H1 (cell line): Measurements from ENCODE around the gene CAT.

Experiments used
- EZH2 ChIP-seq: fragments of 200-600 bp; sonication (generic); IDR thresholded peaks from 2 replicates; pipeline ENCODE4 v1.7.1; 2012; ENCODE audit warnings: low read depth, mild to moderate bottlenecking, moderate library complexity, low read length, inconsistent platforms; ENCODE audit not compliant: severe bottlenecking
- HDAC2 ChIP-seq, 2 experiments: fragments of 300-600 bp in 1 of 2; sonication (generic) in 1 of 2; IDR thresholded peaks; 2 replicates each; pipeline ENCODE4 v1.6.1; 2011 to 2012; ENCODE audit warnings: low read depth in 2 of 2, low read length in 2 of 2, mild to moderate bottlenecking in 2 of 2, moderate library complexity in 2 of 2, borderline replicate concordance in 1 of 2, inconsistent platforms in 1 of 2
- MAFK ChIP-seq: IDR thresholded peaks from 2 replicates; pipeline ENCODE4 v1.6.1; 2012; ENCODE audit warnings: low read depth, mild to moderate bottlenecking, improper control_type of control experiment, low read length
- NRF1 ChIP-seq: IDR thresholded peaks from 2 replicates; pipeline ENCODE4 v1.6.1; 2011; ENCODE audit warnings: mild to moderate bottlenecking, low read depth, low read length, improper control_type of control experiment
- POLR2AphosphoS5 ChIP-seq: IDR thresholded peaks from 2 replicates; pipeline ENCODE4 v1.6.1; 2011; ENCODE audit warnings: low read depth, low read length
- RAD21 ChIP-seq, 2 experiments: IDR thresholded peaks in 1 of 2; conservative IDR thresholded peaks in 1 of 2; 2 replicates each; pipeline ENCODE4 v1.6.1; 2011; ENCODE audit warnings: low read depth in 2 of 2, low read length in 2 of 2, improper control_type of control experiment in 1 of 2, inconsistent platforms in 1 of 2, mild to moderate bottlenecking in 1 of 2, moderate library complexity in 1 of 2
- SP1 ChIP-seq: IDR thresholded peaks from 2 replicates; pipeline ENCODE4 v1.6.1; 2011; ENCODE audit warnings: low read depth, low read length
- TF ChIP-seq, protein P1 (sequence below): IDR thresholded peaks from 2 replicates; pipeline ENCODE4 v1.6.1; 2012; ENCODE audit warnings: low read length, inconsistent platforms
- TF ChIP-seq, protein P2 (sequence below), 3 experiments: IDR thresholded peaks; 1 replicate in 2 of 3; 2 replicates in 1 of 3; pipeline versions ENCODE4 v1.5.1 to v1.6.1; 2011; ENCODE audit warnings: low read length in 3 of 3, mild to moderate bottlenecking in 3 of 3, inconsistent platforms in 2 of 3, low read depth in 1 of 3, moderate library complexity in 1 of 3; ENCODE audit not compliant: insufficient read depth in 1 of 3; ENCODE audit errors: control extremely low read depth in 1 of 3
- TF ChIP-seq, protein P3 (sequence below): IDR thresholded peaks from 2 replicates; pipeline ENCODE4 v1.6.1; 2011; ENCODE audit warnings: low read length, improper control_type of control experiment
- TF ChIP-seq, protein P4 (sequence below): IDR thresholded peaks from 2 replicates; pipeline ENCODE4 v1.6.1; 2012; ENCODE audit warnings: inconsistent platforms

DNA sequence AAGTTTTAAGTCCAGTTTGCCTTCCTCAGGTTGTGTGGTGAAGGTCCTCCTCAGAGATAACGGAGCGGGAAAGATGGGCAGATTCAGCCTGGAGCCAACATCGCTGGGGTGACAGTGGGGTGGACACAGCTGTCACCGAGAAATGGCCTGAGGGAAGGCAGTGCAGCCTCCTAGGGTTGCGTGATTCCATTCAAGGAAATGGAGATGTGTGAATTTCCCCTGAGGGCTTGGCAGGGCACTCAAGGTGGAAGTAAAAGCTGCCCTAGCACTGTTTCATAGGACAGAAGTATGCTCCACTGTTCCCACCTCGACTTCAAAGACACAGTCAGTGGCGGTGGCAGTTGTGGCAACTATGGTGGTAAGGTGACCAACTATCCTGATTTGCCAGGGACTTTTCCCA is 15.4 kb upstream of the CAT start:
- TF ChIP-seq EZH2 (no peak), POLR2AphosphoS5 (no peak), HDAC2 (IDR thresholded peaks at IDR 0.05; ENCODE audit: borderline replicate concordance in 1 of 2, low read depth in 2 of 2, low read length in 2 of 2) (no peak), NRF1 (no peak), MAFK (no peak), RAD21 (IDR thresholded peaks at IDR 0.05 in 1 of 2, conservative IDR thresholded peaks at IDR 0.05 in 1 of 2; ENCODE audit: low read depth in 2 of 2, low read length in 2 of 2) (no peak), SP1 (no peak)
- TF ChIP-seq, protein P1, sequence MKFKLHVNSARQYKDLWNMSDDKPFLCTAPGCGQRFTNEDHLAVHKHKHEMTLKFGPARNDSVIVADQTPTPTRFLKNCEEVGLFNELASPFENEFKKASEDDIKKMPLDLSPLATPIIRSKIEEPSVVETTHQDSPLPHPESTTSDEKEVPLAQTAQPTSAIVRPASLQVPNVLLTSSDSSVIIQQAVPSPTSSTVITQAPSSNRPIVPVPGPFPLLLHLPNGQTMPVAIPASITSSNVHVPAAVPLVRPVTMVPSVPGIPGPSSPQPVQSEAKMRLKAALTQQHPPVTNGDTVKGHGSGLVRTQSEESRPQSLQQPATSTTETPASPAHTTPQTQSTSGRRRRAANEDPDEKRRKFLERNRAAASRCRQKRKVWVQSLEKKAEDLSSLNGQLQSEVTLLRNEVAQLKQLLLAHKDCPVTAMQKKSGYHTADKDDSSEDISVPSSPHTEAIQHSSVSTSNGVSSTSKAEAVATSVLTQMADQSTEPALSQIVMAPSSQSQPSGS, result no peak
- TF ChIP-seq, protein P2, sequence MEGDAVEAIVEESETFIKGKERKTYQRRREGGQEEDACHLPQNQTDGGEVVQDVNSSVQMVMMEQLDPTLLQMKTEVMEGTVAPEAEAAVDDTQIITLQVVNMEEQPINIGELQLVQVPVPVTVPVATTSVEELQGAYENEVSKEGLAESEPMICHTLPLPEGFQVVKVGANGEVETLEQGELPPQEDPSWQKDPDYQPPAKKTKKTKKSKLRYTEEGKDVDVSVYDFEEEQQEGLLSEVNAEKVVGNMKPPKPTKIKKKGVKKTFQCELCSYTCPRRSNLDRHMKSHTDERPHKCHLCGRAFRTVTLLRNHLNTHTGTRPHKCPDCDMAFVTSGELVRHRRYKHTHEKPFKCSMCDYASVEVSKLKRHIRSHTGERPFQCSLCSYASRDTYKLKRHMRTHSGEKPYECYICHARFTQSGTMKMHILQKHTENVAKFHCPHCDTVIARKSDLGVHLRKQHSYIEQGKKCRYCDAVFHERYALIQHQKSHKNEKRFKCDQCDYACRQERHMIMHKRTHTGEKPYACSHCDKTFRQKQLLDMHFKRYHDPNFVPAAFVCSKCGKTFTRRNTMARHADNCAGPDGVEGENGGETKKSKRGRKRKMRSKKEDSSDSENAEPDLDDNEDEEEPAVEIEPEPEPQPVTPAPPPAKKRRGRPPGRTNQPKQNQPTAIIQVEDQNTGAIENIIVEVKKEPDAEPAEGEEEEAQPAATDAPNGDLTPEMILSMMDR (IDR thresholded peaks at IDR 0.05; ENCODE audit: control extremely low read depth in 1 of 3, insufficient read depth in 1 of 3, low read depth in 1 of 3, low read length in 3 of 3), result no peak
- TF ChIP-seq, protein P3, sequence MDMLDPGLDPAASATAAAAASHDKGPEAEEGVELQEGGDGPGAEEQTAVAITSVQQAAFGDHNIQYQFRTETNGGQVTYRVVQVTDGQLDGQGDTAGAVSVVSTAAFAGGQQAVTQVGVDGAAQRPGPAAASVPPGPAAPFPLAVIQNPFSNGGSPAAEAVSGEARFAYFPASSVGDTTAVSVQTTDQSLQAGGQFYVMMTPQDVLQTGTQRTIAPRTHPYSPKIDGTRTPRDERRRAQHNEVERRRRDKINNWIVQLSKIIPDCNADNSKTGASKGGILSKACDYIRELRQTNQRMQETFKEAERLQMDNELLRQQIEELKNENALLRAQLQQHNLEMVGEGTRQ, result no peak
- TF ChIP-seq, protein P4, sequence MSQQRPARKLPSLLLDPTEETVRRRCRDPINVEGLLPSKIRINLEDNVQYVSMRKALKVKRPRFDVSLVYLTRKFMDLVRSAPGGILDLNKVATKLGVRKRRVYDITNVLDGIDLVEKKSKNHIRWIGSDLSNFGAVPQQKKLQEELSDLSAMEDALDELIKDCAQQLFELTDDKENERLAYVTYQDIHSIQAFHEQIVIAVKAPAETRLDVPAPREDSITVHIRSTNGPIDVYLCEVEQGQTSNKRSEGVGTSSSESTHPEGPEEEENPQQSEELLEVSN, result no peak
